A673 (cell line): ENCODE measurements around the gene ULK4.

ENCODE experiments used
- CTCF ChIP-seq: fragments of 300-800, 200-600 bp; sonication (generic); conservative IDR thresholded peaks from 2 replicates; pipeline ENCODE4 v1.5.1; 2017; ENCODE audit warnings: low read depth, mild to moderate bottlenecking, antibody characterized with exemption, low read length, moderate library complexity, mixed read lengths
- EZH2 ChIP-seq: fragments of 200-600 bp; sonication (generic); IDR thresholded peaks from 2 replicates; pipeline ENCODE4 v1.6.1; 2017; ENCODE audit warnings: borderline replicate concordance, low read depth, mild to moderate bottlenecking, mixed read lengths, antibody characterized with exemption, low read length; ENCODE audit not compliant: poor library complexity, severe bottlenecking

GRCh38 chr3:41236228-41236627, 725.7 kb downstream of the ULK4 start:
- TF ChIP-seq CTCF (no peak), EZH2 (no peak)
